Measurements from ENCODE around the gene SKA3. TPM values are rescaled to one million over a fixed set of nuclear protein-coding genes. Genes with fewer than 3 reads are reported as not detected.

The SKA3 gene
- polyA plus RNA-seq, 1 donor: 4.4 TPM

GRCh38 chr13:21116141-21116540 is 60.2 kb downstream of the SKA3 start:
- DNase-seq (ENCODE audit: low read depth): no peak

GRCh38 chr13:21115231-21115630 is 61.1 kb downstream of the SKA3 start:
- no peak for DNase-seq (ENCODE audit: low read depth)

GRCh38 chr13:21111546-21111945 is 64.8 kb downstream of the SKA3 start:
- DNase-seq (ENCODE audit: low read depth): no peak

GRCh38 chr13:21109168-21109567 is 67.2 kb downstream of the SKA3 start:
- DNase-seq (ENCODE audit: low read depth): no peak

GRCh38 chr13:21106089-21106488 is 70.3 kb downstream of the SKA3 start:
- no peak for DNase-seq (ENCODE audit: low read depth)

- no peak for DNase-seq (ENCODE audit: low read depth)
Measured at GRCh38 chr13:21104199-21105019, 71.9 kb downstream of the SKA3 start.

Other genes with a start within 250 kb of the SKA3 start
- 14.4 TPM for gene LATS2, start 115.0 kb downstream of the SKA3 start, polyA plus RNA-seq (ENCODE audit: insufficient read length)
- 201 TPM for gene SAP18, start 36.4 kb downstream of the SKA3 start, polyA plus RNA-seq (ENCODE audit: insufficient read length)
- 15.8 TPM for gene MRPL57, start 106 bp upstream of the SKA3 start, polyA plus RNA-seq (ENCODE audit: insufficient read length)

Data from forelimb muscle (tissue), 1 donor.